Ovary (tissue), 3 donors: Measurements from ENCODE around the gene RNF214.

ENCODE experiments used
- CTCF ChIP-seq, 3 donors: fragments of 450-650 bp in 2 of 3; fragments of 200-600 bp in 1 of 3; IDR thresholded peaks; one replicate each; pipeline versions ENCODE4 v1.5.1 to v1.8.0; 2016 to 2022; ENCODE audit warnings: antibody characterized with exemption in 3 of 3, mild to moderate bottlenecking in 1 of 3
- EP300 ChIP-seq: sonication (generic); formaldehyde crosslinking; IDR thresholded peaks from one replicate; pipeline ENCODE4 v1.6.1; 2017; ENCODE audit warnings: antibody characterized with exemption
- donor health status: DM: no; HTN: no; CAD: no.

GRCh38 chr11:117309310-117309709 is 76.8 kb downstream of the RNF214 start:
- no peak for TF ChIP-seq CTCF (IDR thresholded peaks at IDR 0.05)
- TF ChIP-seq EP300, result no peak
